H1 (cell line): ENCODE measurements around the gene ARHGAP8. TPM values are rescaled to one million over a fixed set of nuclear protein-coding genes. Genes with fewer than 3 reads are reported as not detected.
A peak's percentile ranks its signal among the peaks of the same experiment; 100 is the strongest.

Experiments
- CTCF ChIA-PET: fragments of 300-600 bp; sonication (Branson Sonifier 250); formaldehyde crosslinking; loops from one replicate; lab custom pipeline; 2021; ENCODE audit not compliant: partially characterized antibody; lab: Charles Lee
- POLR2A ChIA-PET: fragments of 300-600 bp; sonication (Branson Sonifier 250); formaldehyde crosslinking; loops from one replicate; lab custom pipeline; 2021; ENCODE audit warnings: inconsistent platforms; ENCODE audit not compliant: partially characterized antibody; lab: Charles Lee
- DNase-seq, 2 experiments: peaks; one replicate each; pipeline versions ENCODE4 v3.0.0 to v3.0.0-alpha.2; 2010 to 2022; ENCODE audit warnings: low spot score in 2 of 2, low read depth in 1 of 2, mixed read lengths in 1 of 2
- FAIRE-seq: peaks from 2 replicates; lab custom pipeline; 2011; peaks lifted over from hg19 to GRCh38; lab: Jason Lieb, UNC
- H2AFZ ChIP-seq: 2 replicates; pipeline ENCODE4 v1.8.1; 2012; ENCODE audit warnings: low read length, inconsistent platforms
- H2AK5ac ChIP-seq: 2 replicates; pipeline ENCODE4 v1.6.1; 2013; ENCODE audit warnings: low read depth, low read length
- H2BK120ac ChIP-seq: replicated peaks from 2 replicates; pipeline ENCODE3; 2013; ENCODE audit warnings: low read depth, low read length, inconsistent platforms
- H2BK12ac ChIP-seq: 2 replicates; pipeline ENCODE4 v1.6.1; 2013; ENCODE audit warnings: low read depth, low read length
- H2BK15ac ChIP-seq: 2 replicates; pipeline ENCODE4 v1.6.1; 2013; ENCODE audit warnings: low read length
- H2BK20ac ChIP-seq: 2 replicates; pipeline ENCODE4 v1.6.1; 2013; ENCODE audit warnings: low read length
- H2BK5ac ChIP-seq: 2 replicates; pipeline ENCODE4 v1.6.1; 2013; ENCODE audit warnings: low read depth, low read length
- H3K14ac ChIP-seq: 2 replicates; pipeline ENCODE4 v1.6.1; 2013; ENCODE audit warnings: inconsistent platforms; ENCODE audit not compliant: insufficient read length
- H3K18ac ChIP-seq: 2 replicates; pipeline ENCODE4 v1.6.1; 2013; ENCODE audit warnings: low read length; ENCODE audit errors: extremely low read depth
- H3K23ac ChIP-seq: 2 replicates; pipeline ENCODE4 v1.6.1; 2013; ENCODE audit warnings: inconsistent platforms; ENCODE audit not compliant: insufficient read length
- H3K23me2 ChIP-seq: 2 replicates; pipeline ENCODE4 v1.6.1; 2013; ENCODE audit warnings: low read depth, low read length
- H3K27ac ChIP-seq: 2 replicates; pipeline ENCODE4 v1.6.1; 2011; ENCODE audit warnings: low read depth, low read length, inconsistent platforms
- H3K27me3 ChIP-seq, 4 experiments: replicated peaks in 1 of 4; 1 replicate in 1 of 4; 2 replicates in 3 of 4; pipeline versions ENCODE4 v1.6.1 to v1.8.1; 2011 to 2013; ENCODE audit warnings: low read length in 3 of 4, mild to moderate bottlenecking in 3 of 4, inconsistent platforms in 2 of 4, mixed read lengths in 2 of 4, moderate library complexity in 1 of 4; ENCODE audit not compliant: control insufficient read depth in 3 of 4, insufficient read depth in 3 of 4; ENCODE audit errors: extremely low read depth in 1 of 4
- H3K36me3 ChIP-seq, 4 experiments: 2 replicates each; pipeline versions ENCODE4 v1.6.1 to v1.8.1; 2011 to 2013; ENCODE audit warnings: mild to moderate bottlenecking in 4 of 4, low read length in 3 of 4, moderate library complexity in 2 of 4, control low read depth in 1 of 4, inconsistent platforms in 1 of 4; ENCODE audit not compliant: insufficient read depth in 4 of 4, control insufficient read depth in 2 of 4
- H3K4ac ChIP-seq: replicated peaks from 2 replicates; pipeline ENCODE3; 2013; ENCODE audit warnings: low read length, low read depth, mixed read lengths, inconsistent platforms; ENCODE audit not compliant: insufficient read length
- H3K4me1 ChIP-seq, 4 experiments: replicated peaks in 1 of 4; 1 replicate in 1 of 4; 2 replicates in 3 of 4; pipeline versions ENCODE4 v1.6.1 to v1.8.1; 2011 to 2013; ENCODE audit warnings: low read length in 3 of 4, inconsistent platforms in 2 of 4, mixed read lengths in 1 of 4; ENCODE audit not compliant: insufficient read depth in 4 of 4, control insufficient read depth in 3 of 4
- H3K4me2 ChIP-seq, 2 experiments: 2 replicates each; pipeline versions ENCODE4 v1.6.1 to v1.8.1; 2011 to 2013; ENCODE audit warnings: low read depth in 2 of 2, low read length in 2 of 2, control low read depth in 1 of 2, inconsistent platforms in 1 of 2, mild to moderate bottlenecking in 1 of 2; ENCODE audit not compliant: insufficient read depth in 1 of 2
- H3K4me3 ChIP-seq, 4 experiments: fragments of 200-600, 300-600 bp in 1 of 4; sonication (generic), shearing (Covaris generic), sonication (Bioruptor Twin) in 1 of 4; 2 replicates each; pipeline versions ENCODE4 v1.5.1 to v1.8.1; 2011 to 2016; ENCODE audit warnings: low read length in 4 of 4, low read depth in 3 of 4, control low read depth in 2 of 4, inconsistent platforms in 2 of 4, mild to moderate bottlenecking in 2 of 4, mixed read lengths in 1 of 4, moderate library complexity in 1 of 4; ENCODE audit not compliant: insufficient read depth in 2 of 4; ENCODE audit errors: extremely low read depth in 1 of 4
- H3K56ac ChIP-seq: replicated peaks from 2 replicates; pipeline ENCODE3; 2013; ENCODE audit warnings: low read depth, mild to moderate bottlenecking, mixed read lengths, low read length, inconsistent platforms; ENCODE audit not compliant: insufficient read length
- H3K79me1 ChIP-seq: 2 replicates; pipeline ENCODE4 v1.6.1; 2013; ENCODE audit warnings: low read depth, low read length, control low read depth
- H3K79me2 ChIP-seq, 2 experiments: 2 replicates each; pipeline versions ENCODE4 v1.6.1 to v1.8.1; 2012 to 2013; ENCODE audit warnings: low read length in 2 of 2, mild to moderate bottlenecking in 2 of 2, inconsistent platforms in 1 of 2; ENCODE audit not compliant: insufficient read depth in 2 of 2, control insufficient read depth in 1 of 2
- H3K9ac ChIP-seq, 4 experiments: replicated peaks in 1 of 4; 1 replicate in 1 of 4; 2 replicates in 3 of 4; pipeline versions ENCODE4 v1.6.1 to v1.8.1; 2011 to 2013; ENCODE audit warnings: low read depth in 3 of 4, low read length in 3 of 4, control low read depth in 2 of 4, mild to moderate bottlenecking in 2 of 4, moderate library complexity in 2 of 4, inconsistent platforms in 1 of 4; ENCODE audit errors: extremely low read depth in 1 of 4
- H3K9me3 ChIP-seq, 2 experiments: 2 replicates each; pipeline versions ENCODE4 v1.6.1 to v1.8.1; 2012 to 2013; ENCODE audit warnings: mild to moderate bottlenecking in 2 of 2, moderate library complexity in 2 of 2, control low read depth in 1 of 2, inconsistent platforms in 1 of 2, low read depth in 1 of 2, low read length in 1 of 2, mixed read lengths in 1 of 2; ENCODE audit not compliant: insufficient read depth in 2 of 2
- H4K20me1 ChIP-seq, 2 experiments: replicated peaks in 1 of 2; 2 replicates each; pipeline versions ENCODE3 to v1.8.1; 2011 to 2013; ENCODE audit warnings: inconsistent platforms in 2 of 2, low read length in 2 of 2, mild to moderate bottlenecking in 1 of 2; ENCODE audit not compliant: insufficient read depth in 2 of 2, control insufficient read depth in 1 of 2
- H4K5ac ChIP-seq: 2 replicates; pipeline ENCODE4 v1.6.1; 2013; ENCODE audit warnings: low read length, low read depth, mixed read lengths, inconsistent platforms; ENCODE audit not compliant: insufficient read length
- H4K8ac ChIP-seq: 2 replicates; pipeline ENCODE4 v1.8.0; 2013; ENCODE audit warnings: mild to moderate bottlenecking, moderate library complexity, low read length, inconsistent platforms; ENCODE audit not compliant: insufficient read depth; ENCODE audit errors: extremely low read depth
- H4K91ac ChIP-seq: replicated peaks from 2 replicates; pipeline ENCODE3; 2013; ENCODE audit warnings: low read length, mixed read lengths, inconsistent platforms; ENCODE audit not compliant: insufficient read length
- BCL11A ChIP-seq, 2 experiments: IDR thresholded peaks; one replicate each; pipeline ENCODE4 v1.6.1; 2011; ENCODE audit warnings: low read depth in 2 of 2, low read length in 2 of 2, mild to moderate bottlenecking in 2 of 2
- CHD1 ChIP-seq: IDR thresholded peaks from 2 replicates; pipeline ENCODE4 v1.6.1; 2012; ENCODE audit warnings: low read depth, low read length, improper control_type of control experiment
- CTBP2 ChIP-seq: IDR thresholded peaks from 2 replicates; pipeline ENCODE4 v1.7.0; 2011; ENCODE audit warnings: borderline replicate concordance, mild to moderate bottlenecking, moderate library complexity, mixed read lengths, low read length; ENCODE audit not compliant: insufficient read depth, insufficient read length
- EP300 ChIP-seq, 2 experiments: IDR thresholded peaks; 1 replicate in 1 of 2; 2 replicates in 1 of 2; pipeline ENCODE4 v1.6.1; 2011 to 2012; ENCODE audit warnings: low read depth in 2 of 2, low read length in 2 of 2, mild to moderate bottlenecking in 2 of 2, borderline replicate concordance in 1 of 2, inconsistent platforms in 1 of 2, moderate library complexity in 1 of 2
- FOSL1 ChIP-seq: IDR thresholded peaks from 2 replicates; pipeline ENCODE4 v1.6.1; 2011; ENCODE audit warnings: mild to moderate bottlenecking, low read depth, low read length, moderate library complexity; ENCODE audit not compliant: insufficient read depth
- POLR2AphosphoS5 ChIP-seq: IDR thresholded peaks from 2 replicates; pipeline ENCODE4 v1.6.1; 2011; ENCODE audit warnings: low read depth, low read length
- RAD21 ChIP-seq, 2 experiments: IDR thresholded peaks in 1 of 2; conservative IDR thresholded peaks in 1 of 2; 2 replicates each; pipeline ENCODE4 v1.6.1; 2011; ENCODE audit warnings: low read depth in 2 of 2, low read length in 2 of 2, improper control_type of control experiment in 1 of 2, inconsistent platforms in 1 of 2, mild to moderate bottlenecking in 1 of 2, moderate library complexity in 1 of 2
- RXRA ChIP-seq: IDR thresholded peaks from 2 replicates; pipeline ENCODE4 v1.6.1; 2011; ENCODE audit warnings: low read depth, mild to moderate bottlenecking, low read length, moderate library complexity; ENCODE audit not compliant: insufficient read depth
- SIRT6 ChIP-seq: IDR thresholded peaks from one replicate; pipeline ENCODE4 v1.7.1; 2012; ENCODE audit warnings: low read length, inconsistent platforms
- SP2 ChIP-seq: IDR thresholded peaks from 2 replicates; pipeline ENCODE4 v1.6.1; 2012; ENCODE audit warnings: mild to moderate bottlenecking, low read length, inconsistent platforms
- SRF ChIP-seq: IDR thresholded peaks from 2 replicates; pipeline ENCODE4 v1.6.1; 2011; ENCODE audit warnings: mild to moderate bottlenecking, low read depth, low read length, moderate library complexity
- TBP ChIP-seq: IDR thresholded peaks from 2 replicates; pipeline ENCODE4 v1.6.1; 2011; ENCODE audit warnings: low read depth, low read length, improper control_type of control experiment
- WGBS, 2 experiments: shearing (Covaris generic) in 1 of 2; methylation state at CpG; one replicate each; pipeline versions ENCODE4 v1.1.6 to v1.1.7; 2013 to 2015; ENCODE audit warnings: low lambda C conversion rate in 2 of 2, mixed read lengths in 2 of 2, inconsistent platforms in 1 of 2, low coverage in 1 of 2, missing lambda C conversion rate in 1 of 2; ENCODE audit not compliant: insufficient replicate concordance in 2 of 2, insufficient coverage in 1 of 2, insufficient read length in 1 of 2; ENCODE audit errors: extremely low coverage in 1 of 2, missing lambda C conversion rate in 1 of 2; 5-methylcytosine and 5-hydroxymethylcytosine counted together
- polyA plus RNA-seq, 7 experiments: library from polyadenylated mRNA; depleted of rRNA in 3 of 7; stranded (reverse) in 5 of 7; unstranded in 2 of 7; fragments of >200 nt in 5 of 7; fragments of 200-250 nt in 2 of 7; gene quantifications; 1 replicate in 5 of 7; 2 replicates in 1 of 7; 4 replicates in 1 of 7; pipeline versions ENCODE4 v1.2.1 to v1.2.3, GENCODE V29; 2011 to 2013; ENCODE audit warnings: missing spikeins in 2 of 7, mixed read lengths in 2 of 7
- total RNA-seq: library from RNA; stranded (reverse); fragmentation: NEBNext Ultra II Directional; extraction: Animal tissue kit (Norgen Biotek cat#: 25700); gene quantifications from 2 replicates; pipeline ENCODE4 v1.2.1, GENCODE V29; 2021
- TF ChIP-seq, protein P1 (sequence below): IDR thresholded peaks from 2 replicates; pipeline ENCODE4 v1.6.1; 2012; ENCODE audit warnings: inconsistent platforms

ARHGAP8 gene
- total and polyA plus RNA-seq, 2 of the 8 experiments (the other 6 are each of a cell fraction or from before 2014, with no cell fraction given): 35.6 to 47.7 TPM

DNA sequence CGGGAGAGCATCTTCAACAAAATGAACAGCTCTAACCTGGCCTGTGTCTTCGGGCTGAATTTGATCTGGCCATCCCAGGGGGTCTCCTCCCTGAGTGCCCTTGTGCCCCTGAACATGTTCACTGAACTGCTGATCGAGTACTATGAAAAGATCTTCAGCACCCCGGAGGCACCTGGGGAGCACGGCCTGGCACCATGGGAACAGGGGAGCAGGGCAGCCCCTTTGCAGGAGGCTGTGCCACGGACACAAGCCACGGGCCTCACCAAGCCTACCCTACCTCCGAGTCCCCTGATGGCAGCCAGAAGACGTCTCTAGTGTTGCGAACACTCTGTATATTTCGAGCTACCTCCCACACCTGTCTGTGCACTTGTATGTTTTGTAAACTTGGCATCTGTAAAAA, 109.9 kb downstream of the ARHGAP8 start:
- Histone ChIP-seq H3K79me2 (no peaks in the 10 kb centered on the region), H3K4me2 (no peak overlapping the region), H3K4ac (no peak overlapping the region), H3K23ac (no peak overlapping the region), H3K9ac (no peak overlapping the region), H4K8ac (no peak overlapping the region), H3K9me3 (no peaks in the 10 kb centered on the region), H3K4me3 (no peak overlapping the region), H3K14ac (no peak overlapping the region), H3K56ac (no peak overlapping the region), H2BK120ac (no peak overlapping the region), H2BK5ac (0 out of 2 replicates have a peak overlapping the region, but pooled peaks have one; percentile 4), H2AFZ (no peak overlapping the region), H3K36me3 (peaks cover 0 to 2% (median 0%) of the 10 kb centered on the region in 4 experiments; a peak in 1 of 8 replicates), H2BK15ac (no peak overlapping the region), H3K18ac (no peak overlapping the region), H2BK20ac (no peak overlapping the region), H4K91ac (no peak overlapping the region), H3K27me3 (no peaks in the 10 kb centered on the region), H4K20me1 (peaks cover 0 to 6% of the 10 kb centered on the region in 2 experiments), H2AK5ac (no peak overlapping the region), H3K23me2 (no peaks in the 10 kb centered on the region), H2BK12ac (no peak overlapping the region), H3K79me1 (no peaks in the 10 kb centered on the region), H3K4me1 (peaks cover 0 to 5% (median 0%) of the 10 kb centered on the region in 4 experiments; a peak in 3 of 7 replicates), H3K27ac (no peak overlapping the region), H4K5ac (no peak overlapping the region)
- ChIA-PET POLR2A (interaction anchor here (1.7 kb wide), 1 partner anchor 15 kb away, joined by 4 read pairs; no protein-coding TSS in a partner anchor), CTCF (interaction anchor here (1.3 to 1.8 kb wide), 2 partner anchors 15 to 50 kb away, joined by 3 to 4 read pairs; no protein-coding TSS in a partner anchor)
- DNase-seq (no peak), FAIRE-seq (no peak)
- WGBS, 2 experiments: 79% methylated on average over 11 of the region's 11 CpGs; no CpG with 5 or more reads in 1 of the 2 experiments
- TF ChIP-seq EP300 (IDR thresholded peaks at IDR 0.05; ENCODE audit: borderline replicate concordance in 1 of 2, low read depth in 2 of 2, low read length in 2 of 2) (no peak), SRF (no peak), BCL11A (IDR thresholded peaks at IDR 0.05; ENCODE audit: low read depth in 2 of 2, low read length in 2 of 2) (no peak), POLR2AphosphoS5 (no peak), CHD1 (no peak), RXRA (no peak), RAD21 (IDR thresholded peaks at IDR 0.05 in 1 of 2, conservative IDR thresholded peaks at IDR 0.05 in 1 of 2; ENCODE audit: low read depth in 2 of 2, low read length in 2 of 2) (no peak), CTBP2 (no peak), SIRT6 (no peak), SP2 (no peak), FOSL1 (no peak), TBP (no peak)
- TF ChIP-seq, protein P1, sequence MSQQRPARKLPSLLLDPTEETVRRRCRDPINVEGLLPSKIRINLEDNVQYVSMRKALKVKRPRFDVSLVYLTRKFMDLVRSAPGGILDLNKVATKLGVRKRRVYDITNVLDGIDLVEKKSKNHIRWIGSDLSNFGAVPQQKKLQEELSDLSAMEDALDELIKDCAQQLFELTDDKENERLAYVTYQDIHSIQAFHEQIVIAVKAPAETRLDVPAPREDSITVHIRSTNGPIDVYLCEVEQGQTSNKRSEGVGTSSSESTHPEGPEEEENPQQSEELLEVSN: no peak
